ENCODE data around the gene PRPH2.

Gene PRPH2, protein sequence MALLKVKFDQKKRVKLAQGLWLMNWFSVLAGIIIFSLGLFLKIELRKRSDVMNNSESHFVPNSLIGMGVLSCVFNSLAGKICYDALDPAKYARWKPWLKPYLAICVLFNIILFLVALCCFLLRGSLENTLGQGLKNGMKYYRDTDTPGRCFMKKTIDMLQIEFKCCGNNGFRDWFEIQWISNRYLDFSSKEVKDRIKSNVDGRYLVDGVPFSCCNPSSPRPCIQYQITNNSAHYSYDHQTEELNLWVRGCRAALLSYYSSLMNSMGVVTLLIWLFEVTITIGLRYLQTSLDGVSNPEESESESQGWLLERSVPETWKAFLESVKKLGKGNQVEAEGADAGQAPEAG

DNA sequence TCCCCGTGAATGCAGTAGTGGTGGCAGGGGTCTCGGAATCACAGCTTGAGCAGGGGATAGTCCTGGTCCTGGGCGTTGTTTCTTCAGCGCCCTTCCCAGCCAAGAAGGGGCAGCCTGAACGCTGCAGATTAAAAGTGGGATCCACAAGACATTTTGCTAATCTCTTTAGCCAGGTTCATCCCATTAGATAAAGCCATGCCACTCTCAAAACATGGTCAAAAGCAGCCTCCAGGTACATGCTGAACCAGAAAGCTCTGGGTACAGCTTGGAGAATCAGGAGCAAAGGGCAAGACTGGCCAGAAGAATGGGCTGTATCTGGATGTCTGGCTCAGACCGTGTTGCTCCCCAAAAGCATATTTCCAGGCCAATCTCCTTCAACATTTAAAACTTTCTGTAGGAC lies at the start of gene PRPH2:
PRPH2 (minus strand) TSS at position 101 of the 400 bp plus-strand sequence. CDS start 263 bp downstream, outside the sequence.
- H3K27ac ChIP-seq = no peak within 1 kb of the TSS

DNA sequence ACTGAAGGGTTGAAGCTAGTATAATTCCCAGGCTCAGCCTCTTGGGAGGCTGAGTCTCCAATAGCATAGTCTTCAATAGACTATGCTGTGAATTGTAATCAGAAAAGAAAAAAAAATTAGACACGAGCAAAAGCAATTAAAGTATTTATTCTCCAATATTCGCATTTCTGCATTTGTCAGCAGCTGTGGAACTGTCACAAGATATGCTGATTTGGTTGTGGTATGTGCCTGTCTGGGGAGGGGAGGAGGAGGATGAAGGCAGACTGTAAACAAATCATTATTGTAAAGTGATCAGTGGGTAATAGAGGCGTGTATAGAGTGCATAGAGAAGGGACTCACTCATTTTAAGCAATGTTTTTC lies 49.3 kb upstream of the PRPH2 start:
- no peak overlapping the region for H3K27ac ChIP-seq
- TF ChIP-seq, protein P1, sequence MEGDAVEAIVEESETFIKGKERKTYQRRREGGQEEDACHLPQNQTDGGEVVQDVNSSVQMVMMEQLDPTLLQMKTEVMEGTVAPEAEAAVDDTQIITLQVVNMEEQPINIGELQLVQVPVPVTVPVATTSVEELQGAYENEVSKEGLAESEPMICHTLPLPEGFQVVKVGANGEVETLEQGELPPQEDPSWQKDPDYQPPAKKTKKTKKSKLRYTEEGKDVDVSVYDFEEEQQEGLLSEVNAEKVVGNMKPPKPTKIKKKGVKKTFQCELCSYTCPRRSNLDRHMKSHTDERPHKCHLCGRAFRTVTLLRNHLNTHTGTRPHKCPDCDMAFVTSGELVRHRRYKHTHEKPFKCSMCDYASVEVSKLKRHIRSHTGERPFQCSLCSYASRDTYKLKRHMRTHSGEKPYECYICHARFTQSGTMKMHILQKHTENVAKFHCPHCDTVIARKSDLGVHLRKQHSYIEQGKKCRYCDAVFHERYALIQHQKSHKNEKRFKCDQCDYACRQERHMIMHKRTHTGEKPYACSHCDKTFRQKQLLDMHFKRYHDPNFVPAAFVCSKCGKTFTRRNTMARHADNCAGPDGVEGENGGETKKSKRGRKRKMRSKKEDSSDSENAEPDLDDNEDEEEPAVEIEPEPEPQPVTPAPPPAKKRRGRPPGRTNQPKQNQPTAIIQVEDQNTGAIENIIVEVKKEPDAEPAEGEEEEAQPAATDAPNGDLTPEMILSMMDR (IDR thresholded peaks at IDR 0.05) = no peak
- no peak for TF ChIP-seq ZFX (IDR thresholded peaks at IDR 0.05; ENCODE audit: borderline replicate concordance)

More for the DNA sequence above, at the start of gene PRPH2:
- TF ChIP-seq, protein P1 (IDR thresholded peaks at IDR 0.05) = no peak

DNA sequence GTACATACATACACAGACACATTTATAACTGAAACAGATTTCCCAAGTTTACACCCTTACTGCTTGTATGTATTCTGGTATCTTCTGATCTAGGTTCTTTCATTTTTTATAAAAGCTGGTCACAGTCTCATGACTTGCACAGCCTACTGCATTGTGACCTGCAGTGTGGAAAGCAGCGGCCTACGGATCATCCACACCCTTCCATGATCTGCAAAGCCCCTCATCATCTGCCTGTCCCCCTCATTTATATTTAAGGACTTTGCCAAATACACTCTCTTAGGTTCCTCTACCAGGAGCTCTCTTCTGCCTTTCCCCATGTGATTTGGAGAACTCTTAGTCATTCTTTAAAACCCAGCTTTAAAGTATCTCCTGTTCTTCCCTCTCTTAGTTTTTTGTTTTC lies 47.4 kb upstream of the PRPH2 start:
- H3K27ac ChIP-seq = no peak overlapping the region
- TF ChIP-seq, protein P1 (IDR thresholded peaks at IDR 0.05) = no peak
- no peak for TF ChIP-seq ZFX (IDR thresholded peaks at IDR 0.05; ENCODE audit: borderline replicate concordance)

DNA sequence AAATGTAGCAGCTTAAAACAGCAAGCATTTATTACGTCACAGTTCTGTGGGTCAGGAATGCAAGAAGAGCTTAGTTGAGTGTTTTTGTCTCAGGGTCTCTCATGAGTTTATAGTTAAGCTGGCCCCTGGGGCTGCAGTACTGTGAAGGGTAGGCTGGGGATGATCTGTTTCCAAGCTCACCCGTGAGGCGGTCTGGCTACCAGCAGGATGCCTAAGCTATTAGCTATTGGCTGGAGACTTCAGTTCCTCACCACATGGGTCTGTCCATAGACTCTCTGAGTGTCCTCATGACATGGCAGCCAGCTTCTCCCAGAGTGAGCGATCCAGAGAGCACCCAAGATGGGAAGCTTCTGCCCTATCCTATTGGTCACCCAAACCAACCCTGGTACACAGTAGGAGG lies 46.7 kb upstream of the PRPH2 start:
- no peak overlapping the region for H3K27ac ChIP-seq
- TF ChIP-seq, protein P1 (IDR thresholded peaks at IDR 0.05) = no peak
- TF ChIP-seq ZFX (IDR thresholded peaks at IDR 0.05; ENCODE audit: borderline replicate concordance) = no peak

DNA sequence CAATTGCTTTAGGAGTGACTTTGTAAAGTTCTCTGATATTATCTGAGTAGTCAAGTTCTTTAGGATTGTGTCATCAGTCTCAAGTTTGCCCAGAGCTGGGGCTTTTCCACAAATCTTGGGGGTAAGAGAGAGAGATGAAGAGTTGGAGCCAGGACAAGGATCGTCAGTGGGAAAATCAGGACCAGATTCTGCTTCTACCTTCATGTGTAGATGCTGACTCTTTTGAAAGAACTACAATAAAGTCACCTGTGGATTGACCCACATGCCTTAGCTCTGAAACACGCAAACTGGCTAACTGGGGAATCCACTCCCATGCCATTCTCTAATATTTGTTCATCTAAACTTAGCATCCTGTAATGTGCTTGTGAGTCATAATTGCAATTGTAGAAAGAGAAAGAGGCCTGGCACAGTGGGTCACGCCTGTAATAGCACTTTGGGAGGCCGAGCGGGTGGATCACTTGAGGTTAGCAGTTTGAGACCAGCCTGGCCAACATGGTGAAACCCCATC lies 43.8 kb upstream of the PRPH2 start:
- no peak overlapping the region for H3K27ac ChIP-seq
- TF ChIP-seq, protein P1 (IDR thresholded peaks at IDR 0.05) = no peak
- no peak for TF ChIP-seq ZFX (IDR thresholded peaks at IDR 0.05; ENCODE audit: borderline replicate concordance)

DNA sequence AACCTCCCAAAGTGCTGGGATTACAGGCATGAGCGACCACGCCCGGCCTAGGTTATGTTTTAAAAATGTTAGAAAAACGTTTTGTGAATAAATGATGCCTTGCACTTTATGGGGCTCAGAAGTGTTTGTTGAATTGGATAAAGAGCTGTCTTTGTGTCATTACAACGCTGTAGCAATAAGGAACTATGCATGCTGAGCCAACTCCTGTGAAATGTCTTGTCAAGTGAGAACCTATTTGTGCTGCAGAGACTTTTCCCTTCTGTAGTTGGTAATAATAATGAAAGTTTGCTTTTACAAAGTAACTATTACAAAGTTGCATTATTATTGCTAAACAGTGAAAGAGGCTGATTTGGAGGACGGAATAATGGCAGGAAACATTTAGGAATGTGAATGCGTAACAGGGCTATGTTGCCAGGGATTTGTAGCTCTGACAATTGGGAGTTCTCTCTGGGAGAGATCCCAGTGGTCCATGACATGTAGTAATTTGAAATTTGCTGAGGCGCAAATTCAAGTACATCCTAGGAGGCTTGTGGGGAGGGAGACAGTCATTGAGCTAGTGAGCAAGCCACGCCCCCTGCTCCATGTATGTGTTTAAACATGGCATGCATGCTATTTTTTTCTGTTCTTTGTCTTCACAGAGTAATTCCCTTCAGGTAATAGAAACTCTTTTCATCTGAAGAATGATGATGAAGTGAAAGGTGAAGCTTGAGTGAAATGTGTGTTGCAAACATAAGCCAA lies 42.7 kb upstream of the PRPH2 start:
- TF ChIP-seq ZFX (IDR thresholded peaks at IDR 0.05; ENCODE audit: borderline replicate concordance) = no peak
- TF ChIP-seq, protein P1 (IDR thresholded peaks at IDR 0.05) = no peak
- no peak overlapping the region for H3K27ac ChIP-seq

DNA sequence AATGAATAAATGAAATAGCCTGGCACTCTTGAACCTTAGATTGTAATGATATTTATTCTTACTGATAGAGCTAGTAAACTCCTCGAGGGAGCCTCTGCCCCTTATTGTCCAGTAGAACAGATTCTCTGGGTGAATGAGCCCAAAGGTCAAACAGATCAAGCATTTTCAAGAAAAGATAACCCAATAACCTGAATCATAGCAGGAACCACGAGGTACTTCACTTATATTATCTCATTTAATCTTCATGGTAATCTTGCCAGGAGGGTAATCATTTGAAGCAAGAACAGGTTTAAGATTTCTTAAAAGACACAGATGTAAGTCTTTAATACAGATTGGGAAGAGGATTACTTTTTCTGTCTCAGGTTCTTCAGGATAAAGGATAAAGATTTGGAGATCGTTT lies 40.6 kb upstream of the PRPH2 start:
- TF ChIP-seq, protein P1 (IDR thresholded peaks at IDR 0.05) = no peak
- TF ChIP-seq ZFX (IDR thresholded peaks at IDR 0.05; ENCODE audit: borderline replicate concordance) = no peak
- H3K27ac ChIP-seq = no peak overlapping the region
